ENCODE results near the gene HSPA1B. TPM values are rescaled to one million over a fixed set of nuclear protein-coding genes. Genes with fewer than 3 reads are reported as not detected.

The HSPA1B gene
- total RNA-seq, 1 experiment from 2014 or later: 265 TPM

GRCh38 chr6:31870385-31870921 is 42.9 kb downstream of the HSPA1B start:
- Histone ChIP-seq H4K20me1 (ENCODE audit: low read length) (no peaks in the 10 kb centered on the region), H3F3A (ENCODE audit: low read length, unreplicated experiment) (no peaks in the 10 kb centered on the region), H3K79me2 (ENCODE audit: low read length) (no peaks in the 10 kb centered on the region), H3K9me3 (ENCODE audit: low read length) (no peaks in the 10 kb centered on the region), H3K36me3 (ENCODE audit: low read depth, low read length) (no peaks in the 10 kb centered on the region), H3K27ac (ENCODE audit: low read length) (no peak overlapping the region), H3K9me2 (replicated peaks; ENCODE audit: low read length) (no peaks in the 10 kb centered on the region), H3K4me3 (ENCODE audit: low read length) (no peak overlapping the region), H3K4me1 (ENCODE audit: insufficient read depth, low read length) (peaks cover 14% of the 10 kb centered on the region), H3K27me3 (ENCODE audit: low read length) (no peaks in the 10 kb centered on the region), H3K9ac (ENCODE audit: low read length) (no peak overlapping the region), H2AFZ (ENCODE audit: low read length) (no peak overlapping the region), H3K4me2 (ENCODE audit: low read length) (no peak overlapping the region)
- ChIA-PET POLR2A (ENCODE audit: unreplicated experiment) (no interaction called here), CTCF (no interaction called here)
- ATAC-seq: no peak; the same call in 1 of the 2 replicates
- no TSS peak for BruUV-seq (replicated peaks)
- DNase-seq: no peak
- TF ChIP-seq EZH2phosphoT487 (IDR thresholded peaks at IDR 0.05; ENCODE audit: borderline replicate concordance, low read length) (no peak), CTCF (conservative IDR thresholded peaks at IDR 0.05; ENCODE audit: low read depth, low read length) (peak; percentile 38)
- intact Hi-C loops (cut with micrococcal nuclease): no loop called here

DNA sequence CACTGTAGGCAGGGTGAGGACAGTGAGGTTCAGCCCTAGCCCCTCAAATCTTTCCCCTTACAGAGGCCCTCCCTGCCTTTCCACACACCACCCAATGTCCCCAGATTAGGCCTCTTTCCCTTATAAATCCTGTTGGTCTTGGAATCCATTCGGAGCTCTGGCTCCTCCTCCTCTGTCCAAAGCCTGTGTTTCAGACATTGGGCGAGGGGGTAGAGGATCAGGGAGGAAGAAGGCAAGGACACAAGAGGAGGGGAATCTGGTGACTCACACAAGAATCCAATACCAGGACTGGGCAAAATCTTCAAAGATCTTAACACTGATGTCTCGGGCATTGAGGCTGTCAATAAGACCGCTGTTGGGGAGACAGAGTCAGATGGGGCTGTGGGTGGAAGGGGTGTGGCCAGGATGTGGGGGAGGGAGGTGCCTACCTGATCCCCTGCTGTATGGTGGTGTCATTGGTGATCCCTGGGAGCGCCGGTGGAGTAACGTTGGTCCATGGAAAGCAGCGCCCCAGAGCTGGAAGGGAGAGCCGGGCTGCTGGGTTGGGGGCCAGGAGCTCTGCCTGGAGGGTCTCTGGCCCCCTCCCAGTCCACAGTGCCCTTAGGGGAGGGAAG is 43.6 kb downstream of the HSPA1B start:
- POLR2A ChIA-PET (ENCODE audit: unreplicated experiment): no interaction called here
- H3K27ac ChIP-seq (ENCODE audit: low read length): no peak overlapping the region

More for the DNA sequence above, 43.6 kb downstream of the HSPA1B start:
- Histone ChIP-seq H3K4me2 (ENCODE audit: low read length) (no peak overlapping the region), H3K9me2 (replicated peaks; ENCODE audit: low read length) (no peaks in the 10 kb centered on the region), H3K36me3 (ENCODE audit: low read depth, low read length) (no peaks in the 10 kb centered on the region), H2AFZ (ENCODE audit: low read length) (no peak overlapping the region), H3K9me3 (ENCODE audit: low read length) (no peaks in the 10 kb centered on the region), H3K4me3 (ENCODE audit: low read length) (no peak overlapping the region), H4K20me1 (ENCODE audit: low read length) (no peaks in the 10 kb centered on the region), H3K4me1 (ENCODE audit: insufficient read depth, low read length) (peaks cover 19% of the 10 kb centered on the region), H3K79me2 (ENCODE audit: low read length) (no peaks in the 10 kb centered on the region), H3K9ac (ENCODE audit: low read length) (no peak overlapping the region), H3F3A (ENCODE audit: low read length, unreplicated experiment) (no peaks in the 10 kb centered on the region), H3K27me3 (ENCODE audit: low read length) (no peaks in the 10 kb centered on the region)
- intact Hi-C loops (cut with micrococcal nuclease): no loop called here
- ATAC-seq (no peak), DNase-seq (no peak)
- CTCF ChIA-PET: no interaction called here
- TF ChIP-seq EZH2phosphoT487 (IDR thresholded peaks at IDR 0.05; ENCODE audit: borderline replicate concordance, low read length): no peak
- TF ChIP-seq CTCF (conservative IDR thresholded peaks at IDR 0.05; ENCODE audit: low read depth, low read length): no peak
- TF ChIP-seq EZH2 (IDR thresholded peaks at IDR 0.05; ENCODE audit: low read length, unreplicated experiment): no peak
- no TSS peak for BruUV-seq (replicated peaks)

Measured in PC-3 (cell line).